ENCODE data around the gene CHMP2A.

CHMP2A gene

GRCh38 chr19:58569943-58570670 lies 15.2 kb upstream of the CHMP2A start:
- DNase-seq (ENCODE audit: low spot score) = no peak

- DNase-seq (ENCODE audit: low spot score) = no peak
These were observed 14.5 kb upstream of the CHMP2A start for GRCh38 chr19:58569191-58569942.

GRCh38 chr19:58568453-58569130 lies 13.7 kb upstream of the CHMP2A start:
- DNase-seq (ENCODE audit: low spot score) = no peak

GRCh38 chr19:58566989-58567388 lies 12.1 kb upstream of the CHMP2A start:
- DNase-seq (ENCODE audit: low spot score) = no peak

- DNase-seq (ENCODE audit: low spot score) = no peak
These were observed 8.9 kb upstream of the CHMP2A start for GRCh38 chr19:58563823-58564222.

- peak; percentile 29 for DNase-seq (ENCODE audit: low spot score)
These were observed 8.2 kb upstream of the CHMP2A start for GRCh38 chr19:58563034-58563573.

GRCh38 chr19:58562122-58563033 lies 7.5 kb upstream of the CHMP2A start:
- peak; percentile 19 for DNase-seq (ENCODE audit: low spot score)

GRCh38 chr19:58561373-58562121 lies 6.6 kb upstream of the CHMP2A start:
- no peak for DNase-seq (ENCODE audit: low spot score)

- DNase-seq (ENCODE audit: low spot score) = no peak
These were observed 6.0 kb upstream of the CHMP2A start for GRCh38 chr19:58560921-58561320.

GRCh38 chr19:58560007-58560887 lies 5.3 kb upstream of the CHMP2A start:
- no peak for DNase-seq (ENCODE audit: low spot score)

GRCh38 chr19:58559275-58560006 lies 4.5 kb upstream of the CHMP2A start:
- peak; percentile 53 for DNase-seq (ENCODE audit: low spot score)

GRCh38 chr19:58558623-58559274 lies 3.8 kb upstream of the CHMP2A start:
- DNase-seq (ENCODE audit: low spot score) = peak; percentile 100

GRCh38 chr19:58558066-58558622 lies 3.2 kb upstream of the CHMP2A start, which contains the start of gene UBE2M:
TSS of gene UBE2M (minus strand) at chr19:58558611. CDS start at chr19:58558381, 230 bp downstream.
- peak; percentile 51 for DNase-seq (ENCODE audit: low spot score)

GRCh38 chr19:58557221-58558065 lies 2.5 kb upstream of the CHMP2A start:
- DNase-seq (ENCODE audit: low spot score) = no peak

GRCh38 chr19:58556622-58557220 lies 1.8 kb upstream of the CHMP2A start:
- no peak for DNase-seq (ENCODE audit: low spot score)

- DNase-seq (ENCODE audit: low spot score) = no peak
These were observed 1.2 kb upstream of the CHMP2A start for GRCh38 chr19:58555920-58556621.

Data from CD4-positive, alpha-beta T cell treated with Interleukin-2 at 100 ng/mL for 4 hours (primary cell).